ENCODE data around the gene NAT10.

Gene NAT10

DNA sequence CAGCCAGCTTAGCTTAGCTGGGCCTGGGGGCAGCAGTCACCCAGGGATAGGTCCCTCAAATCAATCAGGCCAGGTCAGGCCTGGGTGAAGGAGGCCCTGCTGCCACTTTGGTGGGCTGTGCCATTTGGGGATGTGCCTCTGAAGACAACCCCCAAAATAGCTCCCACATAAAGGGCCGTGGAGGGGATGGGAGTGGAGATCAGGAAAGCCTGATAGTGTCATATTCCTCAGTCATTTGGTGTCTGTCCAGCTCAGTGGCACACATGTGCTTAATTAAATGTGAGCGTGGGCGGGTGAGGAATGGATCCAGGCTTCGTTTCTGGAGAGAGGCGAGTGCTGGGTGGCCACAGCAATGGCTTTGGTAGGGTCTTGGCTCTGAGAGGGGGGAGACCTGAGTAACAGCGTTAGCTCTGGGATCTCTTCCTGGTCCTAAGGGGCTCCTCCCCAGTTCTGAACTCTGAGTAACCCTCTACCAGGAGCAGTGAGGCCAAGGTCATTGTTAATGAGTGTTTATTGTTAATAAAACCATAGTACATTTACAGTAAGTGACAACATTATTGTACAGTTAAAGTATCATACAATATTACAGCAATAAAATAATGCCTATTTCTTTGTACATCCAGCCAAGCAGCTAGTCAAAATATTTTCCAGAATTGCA lies 45.2 kb downstream of the NAT10 start:
- no peak for DNase-seq

DNA sequence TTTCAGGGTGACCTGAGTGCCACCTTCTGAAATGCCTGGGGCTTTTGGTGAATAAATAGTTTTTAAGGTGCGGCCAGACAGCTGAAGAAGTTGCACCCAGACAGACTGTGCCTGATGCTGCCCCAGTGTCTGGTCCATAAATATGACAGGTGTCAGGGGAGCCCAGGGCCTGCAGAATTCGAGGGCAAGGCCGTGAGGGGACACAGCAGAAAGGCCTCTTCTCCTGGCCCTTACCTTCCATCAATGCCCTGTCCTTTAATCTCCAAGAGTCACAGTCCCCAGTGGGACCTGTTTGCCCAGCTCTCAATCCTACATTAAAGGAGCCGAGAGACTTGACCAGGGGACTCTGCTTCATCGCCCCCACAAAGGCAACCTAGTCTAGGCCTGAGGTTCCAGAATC lies 45.7 kb downstream of the NAT10 start:
- no peak for DNase-seq

- no peak for DNase-seq
These were observed 46.8 kb downstream of the NAT10 start for GRCh38 chr11:34151916-34152845.

DNA sequence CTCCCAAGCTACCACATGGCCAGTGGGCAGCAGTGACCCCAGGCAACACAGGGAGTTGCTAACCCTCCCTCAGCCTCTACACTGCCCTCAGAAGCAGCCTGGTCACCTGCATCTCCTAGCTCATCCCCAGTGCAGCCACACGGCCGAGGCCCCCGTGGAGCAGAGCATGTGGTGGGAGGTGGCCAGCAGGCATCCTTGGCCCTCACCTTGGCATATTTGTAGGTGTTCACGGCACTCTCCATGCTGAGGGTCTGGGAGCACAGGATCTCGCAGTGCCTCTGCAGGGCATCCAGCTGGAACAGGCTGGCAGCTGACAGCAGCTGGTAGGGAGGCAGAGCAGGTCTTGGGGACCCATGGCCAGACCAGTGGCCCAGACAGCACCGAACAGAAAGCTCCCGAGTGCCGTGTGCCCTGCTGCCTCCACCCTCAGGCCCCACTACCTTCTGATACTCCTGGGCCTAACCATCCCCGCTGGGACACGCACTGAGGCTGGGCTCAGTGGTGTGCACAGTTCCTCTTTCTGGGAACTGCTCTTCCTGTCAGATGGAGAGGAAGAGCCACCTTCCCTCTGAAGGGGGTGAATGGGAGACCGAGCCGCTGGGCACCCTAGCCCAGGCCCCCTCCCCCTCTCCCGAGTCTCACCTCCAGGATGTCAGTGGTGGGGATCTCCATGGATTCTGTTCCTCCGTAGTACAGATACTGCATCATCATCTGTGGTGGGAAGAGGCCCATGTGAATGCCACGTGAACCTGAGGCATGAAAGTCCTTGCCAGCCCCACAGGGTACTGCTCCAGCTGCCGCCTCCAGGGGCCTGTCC lies 48.8 kb downstream of the NAT10 start:
- no peak for DNase-seq

DNA sequence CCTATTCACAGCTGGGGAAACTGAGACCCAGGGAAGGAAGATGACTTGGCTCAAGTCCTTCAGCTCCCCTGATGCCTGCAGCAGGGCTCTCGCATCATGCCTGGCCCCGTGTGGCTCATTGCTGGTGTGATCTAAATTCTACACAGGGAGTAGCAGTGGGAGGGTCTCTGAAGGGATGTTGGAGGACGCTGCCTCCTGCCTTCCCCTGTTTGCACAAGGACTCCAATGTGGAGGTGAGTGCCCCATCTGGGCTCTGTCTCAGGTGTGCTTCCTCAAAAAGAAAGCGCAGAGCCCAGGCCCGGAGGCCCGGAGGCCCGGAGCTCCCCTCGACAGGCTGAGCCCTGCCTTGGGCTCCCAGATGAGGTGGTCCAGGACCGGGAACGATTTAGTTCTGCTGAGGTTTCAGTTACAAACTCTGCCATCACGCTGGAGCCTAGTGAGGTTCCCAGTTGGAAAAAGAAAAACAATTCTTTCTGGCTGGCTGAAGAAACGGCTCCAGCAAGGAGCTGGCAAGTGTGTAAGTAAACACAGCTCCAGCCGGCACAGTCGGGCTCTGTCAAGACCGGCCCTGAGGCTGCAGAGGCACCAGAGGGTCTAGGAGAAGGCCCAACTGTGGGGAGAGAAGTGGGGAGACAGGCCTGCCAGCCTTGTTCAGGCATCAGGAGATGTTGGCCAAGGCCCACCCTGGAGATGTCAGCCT lies 49.8 kb downstream of the NAT10 start:
- DNase-seq, result no peak

- DNase-seq, result no peak
These were observed 50.3 kb downstream of the NAT10 start for GRCh38 chr11:34155757-34156062.

DNA sequence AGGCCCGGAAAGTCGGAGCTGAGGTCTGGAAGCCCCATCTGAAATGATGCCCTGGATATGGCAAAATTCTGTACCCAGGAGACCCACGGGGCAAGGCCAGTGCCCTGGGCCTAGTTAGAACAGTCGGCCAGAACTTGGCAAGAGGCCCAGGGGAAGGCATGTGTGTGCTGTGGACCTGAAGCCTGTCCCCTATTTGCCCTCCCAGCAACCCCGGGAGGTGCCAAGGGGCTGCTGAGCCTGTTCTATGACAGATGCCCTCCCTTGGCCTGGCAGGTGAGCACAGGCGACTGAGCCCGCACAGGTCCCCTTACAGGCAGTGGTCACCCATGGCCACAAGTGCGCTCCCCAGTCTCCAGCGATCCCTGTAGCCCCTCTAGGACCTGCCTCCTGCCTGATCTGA lies 51.7 kb downstream of the NAT10 start:
- DNase-seq, result no peak

- DNase-seq, result no peak
These were observed 53.2 kb downstream of the NAT10 start for GRCh38 chr11:34158661-34159060.

DNA sequence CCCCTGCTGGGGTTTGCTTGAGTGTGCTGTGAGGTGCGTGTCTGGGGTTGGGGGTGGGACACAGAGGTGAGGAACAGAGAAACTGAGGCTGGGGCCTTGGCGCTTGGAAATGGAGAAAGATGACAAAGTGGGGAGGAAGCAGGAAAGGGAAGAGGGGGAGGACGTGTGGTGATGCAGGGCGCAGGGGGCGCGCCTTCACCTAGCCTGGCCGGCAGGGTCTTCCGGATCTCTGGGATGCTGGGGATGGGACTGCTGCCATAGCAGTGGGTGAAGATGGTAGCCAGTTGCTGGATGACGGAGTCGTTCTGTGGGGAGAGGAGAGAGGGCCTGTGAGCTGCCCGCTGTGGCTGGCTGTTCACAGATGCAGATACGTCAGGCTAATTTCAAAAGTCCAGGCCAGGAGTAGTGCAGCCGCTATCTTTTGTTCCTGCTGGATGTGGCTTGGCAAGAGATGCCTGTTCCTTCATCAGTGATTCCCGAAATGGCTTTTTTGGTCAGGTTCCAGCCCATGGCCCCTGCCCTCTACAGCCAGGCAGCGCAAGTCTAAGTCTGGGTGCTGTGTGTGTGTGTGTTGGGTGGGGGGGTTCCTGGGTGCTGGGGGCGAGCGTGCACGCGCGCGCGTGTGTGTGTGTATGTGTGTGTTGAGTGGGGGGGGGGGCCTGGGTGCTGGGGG lies 54.8 kb downstream of the NAT10 start:
- DNase-seq, result no peak

DNA sequence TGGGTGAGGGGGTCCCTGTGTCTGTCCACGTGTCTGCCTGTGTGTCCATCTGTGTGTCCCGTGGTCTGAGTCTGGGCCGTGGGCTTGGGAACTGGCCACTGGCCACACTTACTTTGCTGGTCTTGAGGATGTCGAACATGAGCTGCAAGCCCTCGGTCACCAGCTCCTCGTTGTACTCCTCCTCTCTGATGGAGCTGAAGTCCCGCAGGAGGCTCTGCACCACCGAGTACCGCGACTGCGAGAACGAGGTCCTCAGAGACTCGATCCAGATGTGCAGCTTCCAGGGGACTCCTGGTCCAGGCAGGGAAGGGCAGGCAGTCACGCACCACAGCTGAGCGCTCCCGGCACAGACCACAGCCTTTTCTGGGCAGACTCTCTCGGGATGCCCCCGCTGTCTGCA lies 55.4 kb downstream of the NAT10 start:
- DNase-seq, result no peak

- DNase-seq, result no peak
These were observed 55.9 kb downstream of the NAT10 start for GRCh38 chr11:34161361-34161760.

- DNase-seq, result no peak
These were observed 56.5 kb downstream of the NAT10 start for GRCh38 chr11:34161812-34162492.

- no peak for DNase-seq
These were observed 57.0 kb downstream of the NAT10 start for GRCh38 chr11:34162493-34162820.

GRCh38 chr11:34162856-34163255 lies 57.4 kb downstream of the NAT10 start:
- no peak for DNase-seq

- DNase-seq, result no peak
These were observed 59.7 kb downstream of the NAT10 start for GRCh38 chr11:34165121-34165520.

DNA sequence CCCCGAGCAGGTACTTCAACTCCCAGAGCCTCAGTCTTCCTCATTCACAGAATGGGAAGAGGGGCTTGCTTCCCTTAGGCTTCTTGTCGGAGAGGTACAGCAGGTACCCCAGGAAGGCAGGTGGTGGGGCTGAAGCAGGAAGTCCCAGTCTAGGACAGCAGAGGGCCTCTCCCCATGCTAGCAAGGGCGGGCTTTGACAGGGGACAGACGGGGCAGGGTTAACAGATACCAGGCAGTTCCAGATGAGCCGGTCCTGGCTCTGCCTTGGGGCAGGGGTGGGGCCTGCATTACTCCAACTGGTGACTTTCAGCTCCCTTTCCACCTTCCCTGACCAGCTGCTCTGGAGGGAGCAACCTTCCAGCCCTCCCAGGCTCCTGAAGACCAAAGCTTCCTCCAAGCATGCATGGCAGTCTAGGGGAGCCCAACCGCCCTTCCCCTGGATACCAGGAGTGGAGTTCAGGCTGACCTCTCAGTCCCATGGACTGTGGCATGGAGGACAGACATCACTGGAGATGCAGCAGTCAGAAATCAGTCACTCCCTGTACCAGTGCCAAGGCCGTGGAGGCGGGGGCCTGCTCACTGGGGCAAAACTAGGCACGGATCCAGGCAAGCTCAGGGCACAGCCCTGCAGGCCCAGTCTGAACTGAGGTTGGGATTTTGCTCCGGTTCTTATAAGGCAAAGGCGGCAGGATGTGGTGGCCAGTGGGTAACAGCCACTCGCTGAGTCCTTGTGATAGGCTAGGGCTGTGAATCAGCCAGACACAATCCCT lies 60.5 kb downstream of the NAT10 start:
- DNase-seq, result no peak

GRCh38 chr11:34166806-34167740 lies 61.6 kb downstream of the NAT10 start:
- DNase-seq, result no peak

GRCh38 chr11:34167961-34168360 lies 62.5 kb downstream of the NAT10 start:
- no peak for DNase-seq

- DNase-seq, result no peak
These were observed 63.4 kb downstream of the NAT10 start for GRCh38 chr11:34168642-34169420.

All from DMS153 (cell line).